ENCODE measurements around the gene PSMD13.

PSMD13 gene

GRCh38 chr11:221998-222789 lies 14.6 kb upstream of the PSMD13 start:
- no peak for TF ChIP-seq CTCF (conservative IDR thresholded peaks at IDR 0.05; ENCODE audit: low read depth, low read length)
- no peak overlapping the region for H3K4me3 ChIP-seq (ENCODE audit: low read length)
- no peak for DNase-seq (ENCODE audit: low read depth)

GRCh38 chr11:223026-223789 lies 13.6 kb upstream of the PSMD13 start:
- DNase-seq (ENCODE audit: low read depth) = no peak
- H3K4me3 ChIP-seq (ENCODE audit: low read length) = no peak overlapping the region
- no peak for TF ChIP-seq CTCF (conservative IDR thresholded peaks at IDR 0.05; ENCODE audit: low read depth, low read length)

- no peak overlapping the region for H3K4me3 ChIP-seq (ENCODE audit: low read length)
- no peak for TF ChIP-seq CTCF (conservative IDR thresholded peaks at IDR 0.05; ENCODE audit: low read depth, low read length)
- no peak for DNase-seq (ENCODE audit: low read depth)
Observed at GRCh38 chr11:223884-224283, 12.9 kb upstream of the PSMD13 start.

- DNase-seq (ENCODE audit: low read depth) = no peak
- no peak overlapping the region for H3K4me3 ChIP-seq (ENCODE audit: low read length)
- TF ChIP-seq CTCF (conservative IDR thresholded peaks at IDR 0.05; ENCODE audit: low read depth, low read length) = no peak
Observed at GRCh38 chr11:224424-224823, 12.4 kb upstream of the PSMD13 start.

GRCh38 chr11:225734-226453 lies 10.9 kb upstream of the PSMD13 start:
- no peak for TF ChIP-seq CTCF (conservative IDR thresholded peaks at IDR 0.05; ENCODE audit: low read depth, low read length)
- DNase-seq (ENCODE audit: low read depth) = no peak
- no peak overlapping the region for H3K4me3 ChIP-seq (ENCODE audit: low read length)

- TF ChIP-seq CTCF (conservative IDR thresholded peaks at IDR 0.05; ENCODE audit: low read depth, low read length) = no peak
- H3K4me3 ChIP-seq (ENCODE audit: low read length) = no peak overlapping the region
- no peak for DNase-seq (ENCODE audit: low read depth)
Observed at GRCh38 chr11:227824-228379, 8.9 kb upstream of the PSMD13 start.

Data from retinal pigment epithelial cell (primary cell).